Chondrocyte (in vitro differentiated cells): ENCODE measurements around the gene ZNF367. TPM values are rescaled to one million over a fixed set of nuclear protein-coding genes. Genes with fewer than 3 reads are reported as not detected.
A peak's percentile ranks its signal among the peaks of the same experiment; 100 is the strongest.

Experiments
- DNase-seq: peaks from one replicate; pipeline ENCODE4 v3.0.0; 2021; ENCODE audit warnings: mixed read lengths, low spot score
- H3K27ac Mint-ChIP-seq: one replicate; pipeline ENCODE4 v1.8.0; 2021; ENCODE audit warnings: mild to moderate bottlenecking, moderate library complexity, mixed read lengths; ENCODE audit not compliant: unreplicated experiment
- H3K27me3 Mint-ChIP-seq: 2 replicates; pipeline ENCODE4 v1.8.0; 2021; ENCODE audit warnings: low read depth, mixed read lengths
- H3K36me3 Mint-ChIP-seq: 2 replicates; pipeline ENCODE4 v1.8.0; 2021; ENCODE audit warnings: low read depth, mixed read lengths
- H3K4me1 Mint-ChIP-seq: 2 replicates; pipeline ENCODE4 v1.8.0; 2021; ENCODE audit warnings: low read depth, mild to moderate bottlenecking, mixed read lengths
- H3K4me3 Mint-ChIP-seq: one replicate; pipeline ENCODE4 v1.8.0; 2021; ENCODE audit warnings: mild to moderate bottlenecking, moderate library complexity, mixed read lengths; ENCODE audit not compliant: unreplicated experiment
- H3K9me3 Mint-ChIP-seq: 2 replicates; pipeline ENCODE4 v1.8.0; 2021; ENCODE audit warnings: low read depth, mixed read lengths
- total RNA-seq: library from RNA; stranded (reverse); gene quantifications from 3 replicates; pipeline ENCODE4 v1.2.1, GENCODE V29; 2021
- TF ChIP-seq, protein P1 (sequence below): fragments of 200-600 bp; sonication (generic); IDR thresholded peaks from 2 replicates; pipeline ENCODE4 v1.5.0; 2021; ENCODE audit warnings: antibody characterized with exemption, mild to moderate bottlenecking, moderate library complexity

Gene ZNF367
- total RNA-seq, 1 donor from 2014 or later = 1.7 TPM

DNA sequence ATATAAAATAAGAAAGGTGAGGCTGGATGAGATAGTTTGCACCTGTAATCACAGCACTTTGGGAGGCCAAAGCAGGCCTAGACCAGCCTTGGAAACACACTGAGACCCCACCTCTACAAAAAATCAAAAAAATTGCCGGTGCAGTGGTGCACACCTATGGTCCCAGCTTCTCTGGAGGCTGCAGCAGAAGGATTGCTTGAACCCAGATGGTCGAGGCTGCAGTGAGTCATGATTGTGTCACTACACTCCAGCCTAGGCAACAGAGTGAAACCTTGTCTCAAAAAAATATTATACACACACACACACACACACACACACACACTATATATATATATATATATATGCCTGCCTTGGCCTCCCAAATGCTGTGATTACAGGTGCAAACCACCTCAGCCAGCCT, 36.0 kb downstream of the ZNF367 start:
- TF ChIP-seq, protein P1, sequence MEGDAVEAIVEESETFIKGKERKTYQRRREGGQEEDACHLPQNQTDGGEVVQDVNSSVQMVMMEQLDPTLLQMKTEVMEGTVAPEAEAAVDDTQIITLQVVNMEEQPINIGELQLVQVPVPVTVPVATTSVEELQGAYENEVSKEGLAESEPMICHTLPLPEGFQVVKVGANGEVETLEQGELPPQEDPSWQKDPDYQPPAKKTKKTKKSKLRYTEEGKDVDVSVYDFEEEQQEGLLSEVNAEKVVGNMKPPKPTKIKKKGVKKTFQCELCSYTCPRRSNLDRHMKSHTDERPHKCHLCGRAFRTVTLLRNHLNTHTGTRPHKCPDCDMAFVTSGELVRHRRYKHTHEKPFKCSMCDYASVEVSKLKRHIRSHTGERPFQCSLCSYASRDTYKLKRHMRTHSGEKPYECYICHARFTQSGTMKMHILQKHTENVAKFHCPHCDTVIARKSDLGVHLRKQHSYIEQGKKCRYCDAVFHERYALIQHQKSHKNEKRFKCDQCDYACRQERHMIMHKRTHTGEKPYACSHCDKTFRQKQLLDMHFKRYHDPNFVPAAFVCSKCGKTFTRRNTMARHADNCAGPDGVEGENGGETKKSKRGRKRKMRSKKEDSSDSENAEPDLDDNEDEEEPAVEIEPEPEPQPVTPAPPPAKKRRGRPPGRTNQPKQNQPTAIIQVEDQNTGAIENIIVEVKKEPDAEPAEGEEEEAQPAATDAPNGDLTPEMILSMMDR = no peak
- Mint-ChIP-seq H3K4me3 (no peak overlapping the region), H3K9me3 (no peaks in the 10 kb centered on the region), H3K36me3 (peaks cover 4% of the 10 kb centered on the region), H3K27me3 (no peaks in the 10 kb centered on the region), H3K27ac (no peak overlapping the region), H3K4me1 (peaks cover 47% of the 10 kb centered on the region)
- DNase-seq = no peak

DNA sequence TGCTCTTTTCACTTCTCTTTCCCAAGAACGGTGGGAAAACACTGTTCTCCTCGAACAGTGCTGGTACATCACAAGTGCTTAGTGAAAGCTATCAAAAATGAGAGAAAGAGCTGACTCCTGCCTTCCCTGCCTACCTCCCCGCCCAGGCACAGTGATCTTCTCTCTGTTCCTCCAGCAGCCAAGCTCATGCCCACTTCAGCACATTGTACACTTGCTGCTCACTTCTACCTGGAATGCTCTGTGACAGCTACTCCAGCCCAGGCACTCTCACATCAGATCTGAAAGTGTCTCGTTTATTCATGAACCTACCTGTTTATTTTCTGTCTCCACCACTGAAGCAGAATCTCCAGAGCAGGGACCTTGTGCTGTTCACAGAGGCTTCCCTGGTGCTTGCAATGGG, 36.5 kb downstream of the ZNF367 start:
- H3K4me3 Mint-ChIP-seq = no peak overlapping the region

DNA sequence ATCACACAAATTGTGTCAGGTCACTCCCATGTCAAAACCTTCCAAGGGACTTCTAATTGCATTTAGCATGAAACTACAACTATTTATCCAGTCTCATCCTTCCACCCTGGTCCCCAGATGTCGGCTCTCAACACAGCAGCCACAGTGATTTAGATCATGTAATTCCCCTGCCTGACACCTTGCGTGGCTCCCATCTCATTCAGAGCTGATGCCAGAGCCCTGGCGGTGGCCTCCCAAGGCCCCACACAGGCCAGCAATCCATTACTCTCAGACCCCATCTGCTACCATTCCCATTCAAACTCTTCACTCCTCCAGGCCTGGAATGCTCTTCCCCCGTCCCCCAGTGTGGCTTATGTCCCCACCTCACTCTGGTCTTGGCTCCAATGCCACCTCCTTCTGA, 37.0 kb downstream of the ZNF367 start:
- no peaks in the 10 kb centered on the region for H3K27me3 Mint-ChIP-seq
- DNase-seq = no peak
- peaks cover 50% of the 10 kb centered on the region for H3K4me1 Mint-ChIP-seq
- peaks cover 4% of the 10 kb centered on the region for H3K36me3 Mint-ChIP-seq
- H3K27ac Mint-ChIP-seq = no peak overlapping the region
- no peaks in the 10 kb centered on the region for H3K9me3 Mint-ChIP-seq
- TF ChIP-seq, protein P1 = no peak
- no peak overlapping the region for H3K4me3 Mint-ChIP-seq

More for the DNA sequence above, 36.5 kb downstream of the ZNF367 start:
- Mint-ChIP-seq H3K27me3 (no peaks in the 10 kb centered on the region), H3K36me3 (peaks cover 4% of the 10 kb centered on the region), H3K4me1 (peaks cover 52% of the 10 kb centered on the region), H3K9me3 (no peaks in the 10 kb centered on the region), H3K27ac (no peak overlapping the region)
- TF ChIP-seq, protein P1 = no peak
- no peak for DNase-seq

DNA sequence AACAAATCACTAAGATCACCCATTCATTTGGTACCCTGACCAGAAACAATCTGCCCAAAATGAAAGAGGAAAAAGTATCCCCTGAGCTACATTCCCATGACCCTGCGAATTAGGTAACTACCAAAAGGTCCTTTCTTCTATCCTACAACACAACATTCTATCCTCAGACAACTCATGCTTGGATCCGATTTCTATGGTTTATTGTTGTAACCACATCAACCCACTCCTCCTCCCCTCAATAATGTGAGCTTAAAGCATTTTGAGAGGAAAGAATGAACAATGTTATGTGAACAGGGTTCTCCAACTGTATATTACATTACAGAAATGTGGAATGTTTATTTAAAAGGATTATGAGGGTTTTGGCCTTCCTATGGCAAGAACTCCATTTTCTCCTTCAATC, 38.7 kb downstream of the ZNF367 start:
- TF ChIP-seq, protein P1 = no peak
- H3K36me3 Mint-ChIP-seq = peaks cover 4% of the 10 kb centered on the region
- no peaks in the 10 kb centered on the region for H3K9me3 Mint-ChIP-seq
- H3K27ac Mint-ChIP-seq = peak overlapping the region; percentile 4
- no peaks in the 10 kb centered on the region for H3K27me3 Mint-ChIP-seq
- H3K4me1 Mint-ChIP-seq = peaks cover 50% of the 10 kb centered on the region
- H3K4me3 Mint-ChIP-seq = no peak overlapping the region
- DNase-seq = no peak

DNA sequence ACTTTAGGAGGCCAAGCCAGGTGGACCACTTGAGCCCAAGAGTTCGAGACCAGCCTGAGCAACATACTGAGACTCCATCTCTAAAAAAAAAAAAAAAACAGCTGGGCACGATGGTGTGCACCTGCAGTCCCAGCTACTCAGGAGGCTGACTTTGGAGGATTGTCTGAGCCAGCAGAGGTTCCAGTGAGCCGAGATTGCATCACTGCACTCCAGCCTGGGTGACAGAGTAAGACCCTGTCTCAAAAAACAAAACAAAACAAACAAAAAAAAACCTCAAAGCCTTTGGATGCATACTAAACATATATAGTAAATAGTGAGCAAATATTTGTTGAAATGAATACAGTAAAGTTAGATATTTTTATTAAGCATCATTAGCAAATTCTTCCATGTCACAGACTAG, 40.0 kb downstream of the ZNF367 start:
- H3K27ac Mint-ChIP-seq = no peak overlapping the region
- peaks cover 4% of the 10 kb centered on the region for H3K36me3 Mint-ChIP-seq
- DNase-seq = no peak
- H3K4me1 Mint-ChIP-seq = peaks cover 43% of the 10 kb centered on the region
- no peaks in the 10 kb centered on the region for H3K27me3 Mint-ChIP-seq
- H3K9me3 Mint-ChIP-seq = no peaks in the 10 kb centered on the region
- H3K4me3 Mint-ChIP-seq = no peak overlapping the region
- TF ChIP-seq, protein P1 = no peak
